Vagina (tissue), 2 donors: ENCODE measurements around the gene MPPED1. TPM values are rescaled to one million over a fixed set of nuclear protein-coding genes. Genes with fewer than 3 reads are reported as not detected.

Experiments used
- DNase-seq, 2 donors: peaks; one replicate each; pipeline ENCODE4 v3.0.0-alpha.2; 2017; ENCODE audit errors: extremely low spot score in 2 of 2
- H3K27ac ChIP-seq: fragments of 200-600 bp; sonication (generic); one replicate; pipeline ENCODE4 v1.5.1; 2019
- H3K27me3 ChIP-seq: fragments of 200-600 bp; sonication (generic); one replicate; pipeline ENCODE4 v1.5.1; 2019
- H3K36me3 ChIP-seq, 2 donors: fragments of 200-600 bp; sonication (generic); one replicate each; pipeline ENCODE4 v1.5.1; 2017 to 2019
- H3K4me1 ChIP-seq: fragments of 200-600 bp; sonication (generic); one replicate; pipeline ENCODE4 v1.5.1; 2019
- H3K4me3 ChIP-seq, 2 donors: fragments of 200-600 bp; sonication (generic); 1 replicate in 1 of 2; 2 replicates in 1 of 2; pipeline ENCODE4 v1.5.1; 2016 to 2019
- H3K9me3 ChIP-seq: fragments of 200-600 bp; sonication (generic); one replicate; pipeline ENCODE4 v1.5.1; 2019
- POLR2A ChIP-seq, 2 donors: fragments of 450-650 bp; IDR thresholded peaks; one replicate each; pipeline ENCODE4 v1.6.1; 2017; ENCODE audit warnings: antibody characterized with exemption in 2 of 2, mild to moderate bottlenecking in 2 of 2, moderate library complexity in 2 of 2
- POLR2AphosphoS5 ChIP-seq, 2 donors: sonication (generic); formaldehyde crosslinking; IDR thresholded peaks; one replicate each; pipeline ENCODE4 v1.9.0; 2017; ENCODE audit warnings: antibody characterized with exemption in 2 of 2, mild to moderate bottlenecking in 2 of 2, low read depth in 1 of 2; ENCODE audit not compliant: insufficient read depth in 1 of 2
- intact Hi-C: fragments of 100-400 bp; cut with DNase I; formaldehyde crosslinking; loops from one replicate; pipeline ENCODE4 v1.15.1; 2023
- total RNA-seq: library from RNA; depleted of rRNA; stranded (reverse); fragments of >200 nt; gene quantifications from one replicate; pipeline ENCODE4 v1.2.3, GENCODE V29; 2016
- TF ChIP-seq, protein P1 (sequence below), 3 experiments: fragments of 450-650 bp in 2 of 3; fragments of 200-600 bp in 1 of 3; sonication (generic) in 1 of 3; IDR thresholded peaks; one replicate each; pipeline ENCODE4 v1.5.1; 2017 to 2019; ENCODE audit warnings: antibody characterized with exemption in 3 of 3, mild to moderate bottlenecking in 2 of 3, moderate library complexity in 2 of 3

Gene MPPED1
- total RNA-seq, 1 donor from 2014 or later: 0.49 TPM

DNA sequence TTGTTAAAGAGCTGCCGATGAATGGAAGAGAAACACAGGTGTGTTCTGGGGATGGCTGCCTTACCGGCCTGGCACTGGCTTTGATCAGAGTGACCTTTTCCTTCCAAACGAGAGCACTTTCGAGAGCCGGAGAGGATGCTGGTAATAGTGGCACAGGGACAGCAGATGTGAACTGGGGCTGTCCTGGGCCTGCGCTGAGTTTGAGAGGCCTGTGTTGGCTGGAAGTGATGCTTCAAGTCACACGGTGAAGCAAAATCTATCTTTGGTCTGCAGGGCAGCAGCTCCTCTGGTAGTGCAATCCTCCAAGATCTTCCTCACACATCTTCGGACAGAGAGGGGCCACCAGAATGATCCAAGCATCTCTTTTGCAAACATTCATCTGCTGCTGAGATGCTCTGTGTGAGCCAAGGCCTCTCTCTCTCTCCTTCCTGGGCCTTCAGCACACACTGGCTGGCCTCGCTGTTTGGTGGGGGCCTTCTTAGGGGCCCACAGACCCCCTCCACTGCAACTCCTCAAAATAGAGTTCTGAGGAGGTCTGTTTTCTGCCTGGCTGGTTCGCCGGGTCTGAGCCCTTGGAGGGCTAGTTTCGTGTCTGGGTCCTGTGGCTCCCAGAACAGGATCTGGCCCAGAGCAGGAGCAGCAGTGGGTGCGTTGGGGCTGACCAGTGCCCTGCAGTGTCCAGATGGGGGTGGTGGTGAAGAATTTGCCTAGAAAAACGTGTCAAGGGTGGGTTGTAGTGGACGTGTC lies 6.4 kb downstream of the MPPED1 start:
- Histone ChIP-seq H3K27ac (no peak overlapping the region), H3K4me3 (no peak overlapping the region), H3K36me3 (no peaks in the 10 kb centered on the region), H3K4me1 (no peaks in the 10 kb centered on the region), H3K27me3 (no peaks in the 10 kb centered on the region), H3K9me3 (no peaks in the 10 kb centered on the region)
- intact Hi-C loops: no loop called here
- no peak for DNase-seq
- TF ChIP-seq POLR2AphosphoS5 (IDR thresholded peaks at IDR 0.05; ENCODE audit: insufficient read depth in 1 of 2, low read depth in 1 of 2): no peak
- TF ChIP-seq POLR2A (IDR thresholded peaks at IDR 0.05): no peak
- TF ChIP-seq, protein P1, sequence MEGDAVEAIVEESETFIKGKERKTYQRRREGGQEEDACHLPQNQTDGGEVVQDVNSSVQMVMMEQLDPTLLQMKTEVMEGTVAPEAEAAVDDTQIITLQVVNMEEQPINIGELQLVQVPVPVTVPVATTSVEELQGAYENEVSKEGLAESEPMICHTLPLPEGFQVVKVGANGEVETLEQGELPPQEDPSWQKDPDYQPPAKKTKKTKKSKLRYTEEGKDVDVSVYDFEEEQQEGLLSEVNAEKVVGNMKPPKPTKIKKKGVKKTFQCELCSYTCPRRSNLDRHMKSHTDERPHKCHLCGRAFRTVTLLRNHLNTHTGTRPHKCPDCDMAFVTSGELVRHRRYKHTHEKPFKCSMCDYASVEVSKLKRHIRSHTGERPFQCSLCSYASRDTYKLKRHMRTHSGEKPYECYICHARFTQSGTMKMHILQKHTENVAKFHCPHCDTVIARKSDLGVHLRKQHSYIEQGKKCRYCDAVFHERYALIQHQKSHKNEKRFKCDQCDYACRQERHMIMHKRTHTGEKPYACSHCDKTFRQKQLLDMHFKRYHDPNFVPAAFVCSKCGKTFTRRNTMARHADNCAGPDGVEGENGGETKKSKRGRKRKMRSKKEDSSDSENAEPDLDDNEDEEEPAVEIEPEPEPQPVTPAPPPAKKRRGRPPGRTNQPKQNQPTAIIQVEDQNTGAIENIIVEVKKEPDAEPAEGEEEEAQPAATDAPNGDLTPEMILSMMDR (IDR thresholded peaks at IDR 0.05): no peak

DNA sequence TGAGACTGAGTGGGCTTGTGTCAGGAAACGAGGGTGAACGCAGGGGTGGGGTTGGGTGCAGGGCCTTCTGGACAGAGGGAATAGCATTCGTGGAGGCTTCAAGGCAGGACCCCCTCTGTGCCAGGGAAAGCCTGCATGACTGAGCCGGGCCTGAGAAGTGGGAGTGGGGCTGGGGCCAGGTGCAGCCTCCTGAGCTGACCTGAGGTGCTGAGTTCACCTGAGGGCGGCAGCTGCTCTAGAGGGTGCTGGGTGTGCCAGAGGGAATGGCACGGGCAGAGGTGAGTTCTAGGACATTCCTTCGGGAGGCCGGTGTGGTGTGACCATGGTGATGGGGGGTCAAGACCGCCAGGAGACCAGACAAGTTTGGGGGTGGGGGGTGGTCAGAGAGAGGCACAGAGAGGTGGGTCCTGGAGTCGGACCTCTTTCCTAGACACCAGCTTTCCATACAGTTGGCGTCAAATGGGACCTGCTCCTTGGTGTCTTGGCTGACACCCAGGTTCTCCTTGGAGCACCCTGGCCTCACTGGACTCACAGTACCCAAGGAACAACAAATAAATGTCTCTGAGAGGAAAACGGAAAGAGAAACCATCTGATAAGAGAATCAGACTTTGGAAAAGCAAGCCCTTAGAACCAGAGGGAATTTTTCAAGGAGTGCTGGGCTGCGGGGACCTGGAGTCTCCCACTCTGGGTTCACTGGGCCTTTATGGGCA lies 7.7 kb downstream of the MPPED1 start:
- TF ChIP-seq, protein P1 (IDR thresholded peaks at IDR 0.05): no peak
- no peak for TF ChIP-seq POLR2A (IDR thresholded peaks at IDR 0.05)
- no peak for TF ChIP-seq POLR2AphosphoS5 (IDR thresholded peaks at IDR 0.05; ENCODE audit: insufficient read depth in 1 of 2, low read depth in 1 of 2)
- Histone ChIP-seq H3K36me3 (no peaks in the 10 kb centered on the region), H3K4me3 (no peak overlapping the region), H3K27me3 (no peaks in the 10 kb centered on the region), H3K4me1 (no peaks in the 10 kb centered on the region), H3K27ac (no peak overlapping the region), H3K9me3 (no peaks in the 10 kb centered on the region)
- DNase-seq: no peak
- intact Hi-C loops: no loop called here

DNA sequence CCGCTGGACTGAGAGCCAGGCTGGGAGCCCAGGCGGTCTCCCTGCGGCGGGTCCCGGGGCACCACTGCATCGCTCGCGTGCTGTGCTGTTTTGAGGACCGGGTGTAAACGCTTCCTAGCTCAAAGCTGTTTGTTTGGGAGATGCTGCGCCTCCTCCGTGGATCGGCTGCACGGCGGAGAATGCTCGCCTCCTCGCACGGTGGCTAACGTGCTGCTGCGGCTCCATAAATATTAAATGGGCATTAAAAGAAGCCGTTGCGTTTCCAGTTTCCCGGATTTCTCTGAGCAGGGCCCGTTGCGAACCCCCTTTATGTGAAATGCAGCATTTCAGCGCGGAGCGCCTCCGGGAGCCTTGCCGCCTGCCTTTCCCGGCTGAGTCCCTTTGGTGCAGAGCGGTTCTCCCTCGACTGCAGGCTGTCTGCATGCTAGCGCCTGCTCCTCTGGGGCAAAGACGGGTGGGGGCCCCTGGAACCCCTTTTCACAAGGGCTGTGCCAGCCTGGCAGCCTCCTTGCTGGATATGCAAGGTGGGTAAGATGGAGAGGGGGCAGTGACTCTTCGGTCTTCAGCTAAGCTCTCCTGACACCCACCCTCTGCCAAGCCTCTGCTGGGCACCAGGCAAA lies 9.3 kb downstream of the MPPED1 start:
- DNase-seq: no peak
- TF ChIP-seq POLR2A (IDR thresholded peaks at IDR 0.05) (no peak), POLR2AphosphoS5 (IDR thresholded peaks at IDR 0.05; ENCODE audit: insufficient read depth in 1 of 2, low read depth in 1 of 2) (no peak)
- TF ChIP-seq, protein P1 (IDR thresholded peaks at IDR 0.05): no peak
- H3K27me3 ChIP-seq: no peaks in the 10 kb centered on the region
- intact Hi-C loops: no loop called here
- H3K4me3 ChIP-seq: no peak overlapping the region
- H3K27ac ChIP-seq: no peak overlapping the region
- H3K9me3 ChIP-seq: no peaks in the 10 kb centered on the region
- no peaks in the 10 kb centered on the region for H3K36me3 ChIP-seq
- no peaks in the 10 kb centered on the region for H3K4me1 ChIP-seq

DNA sequence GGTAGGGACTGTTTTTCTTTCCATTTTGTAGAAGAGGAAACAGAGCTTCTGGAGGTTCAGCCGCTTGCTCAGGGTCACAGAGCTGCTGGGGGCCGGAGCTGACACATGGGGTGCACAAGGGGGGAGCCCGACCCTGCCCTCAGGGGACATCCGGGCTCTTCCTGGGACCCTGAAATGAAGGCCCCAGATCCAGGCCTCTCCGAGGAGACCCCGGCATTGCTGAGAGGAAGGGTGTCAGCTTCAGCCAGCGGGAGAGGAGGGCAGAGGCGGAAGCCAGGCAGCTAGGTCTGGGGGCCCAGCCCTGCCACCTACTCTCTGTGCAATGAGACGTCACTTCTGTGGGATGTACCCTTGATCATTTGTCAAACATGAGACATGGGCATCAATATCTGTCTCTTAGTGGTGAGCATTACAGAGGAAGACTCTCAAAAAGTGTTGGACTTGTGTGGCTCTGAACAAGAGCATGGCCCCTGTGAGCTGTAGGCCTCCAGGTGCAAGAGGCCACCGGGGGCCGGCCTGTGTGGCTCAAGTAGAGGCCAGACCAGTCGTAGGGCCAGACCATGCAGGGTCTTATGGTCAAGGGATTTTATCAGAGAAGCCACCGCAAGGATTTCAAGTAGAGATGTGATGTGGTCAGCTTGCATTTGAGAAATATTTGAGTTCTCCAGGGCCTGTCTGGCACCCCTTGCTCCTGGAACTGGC lies 10.3 kb downstream of the MPPED1 start:
- no peaks in the 10 kb centered on the region for H3K27me3 ChIP-seq

More for the DNA sequence above, 10.3 kb downstream of the MPPED1 start:
- no peak for TF ChIP-seq POLR2AphosphoS5 (IDR thresholded peaks at IDR 0.05; ENCODE audit: insufficient read depth in 1 of 2, low read depth in 1 of 2)
- TF ChIP-seq, protein P1 (IDR thresholded peaks at IDR 0.05): no peak
- no peak for TF ChIP-seq POLR2A (IDR thresholded peaks at IDR 0.05)
- H3K36me3 ChIP-seq: no peaks in the 10 kb centered on the region
- intact Hi-C loops: no loop called here
- H3K9me3 ChIP-seq: no peaks in the 10 kb centered on the region
- H3K27ac ChIP-seq: no peak overlapping the region
- no peaks in the 10 kb centered on the region for H3K4me1 ChIP-seq
- DNase-seq: no peak
- no peak overlapping the region for H3K4me3 ChIP-seq
